ENCODE measurements around the gene CTDSPL. TPM values are rescaled to one million over a fixed set of nuclear protein-coding genes. Genes with fewer than 3 reads are reported as not detected.

The CTDSPL gene
- total and polyA plus RNA-seq, 2 of the 13 experiments (the other 11 are each of a cell fraction or from before 2014, with no cell fraction given) = 26.1 to 142 TPM

DNA sequence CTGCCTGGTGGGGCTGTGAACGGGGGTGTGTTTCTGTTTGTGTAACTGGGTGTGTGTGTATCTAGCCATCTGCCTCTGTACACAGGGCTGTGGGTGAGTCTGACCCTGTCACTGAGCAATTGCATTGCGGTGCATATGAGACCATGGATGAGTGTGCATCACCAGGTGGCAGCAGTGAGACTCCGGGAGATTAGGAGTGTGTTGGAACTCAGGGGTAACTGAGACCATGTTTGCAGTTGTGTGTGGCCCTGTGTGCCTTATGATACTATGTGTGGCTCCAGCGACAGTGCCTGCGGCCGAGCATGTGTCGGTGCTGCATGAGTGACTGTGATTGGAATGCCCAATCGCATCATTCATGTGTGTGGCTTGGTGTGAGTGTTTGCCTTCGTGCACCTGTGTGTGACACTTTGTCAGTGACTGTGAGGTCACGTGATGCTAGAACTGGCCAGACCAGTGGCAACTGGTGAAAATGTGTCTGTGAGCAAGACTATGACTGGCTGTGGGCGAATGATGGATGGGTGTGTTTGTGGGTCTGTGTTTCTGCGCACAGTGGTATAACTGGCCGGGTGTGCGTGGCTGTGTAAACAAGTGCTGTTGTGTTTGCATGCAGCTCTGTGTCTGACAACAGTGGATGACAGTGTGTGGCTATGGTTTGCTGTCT is 142.9 kb downstream of the CTDSPL start (continued):
- no peak for TF ChIP-seq GPN1 (CRISPR knock-in tag; IDR thresholded peaks at IDR 0.05; ENCODE audit: borderline replicate concordance)
- no peak for TF ChIP-seq HNRNPH1 (optimal IDR thresholded peaks at IDR 0.05; ENCODE audit: low read depth, low read length)
- TF ChIP-seq, protein P1, sequence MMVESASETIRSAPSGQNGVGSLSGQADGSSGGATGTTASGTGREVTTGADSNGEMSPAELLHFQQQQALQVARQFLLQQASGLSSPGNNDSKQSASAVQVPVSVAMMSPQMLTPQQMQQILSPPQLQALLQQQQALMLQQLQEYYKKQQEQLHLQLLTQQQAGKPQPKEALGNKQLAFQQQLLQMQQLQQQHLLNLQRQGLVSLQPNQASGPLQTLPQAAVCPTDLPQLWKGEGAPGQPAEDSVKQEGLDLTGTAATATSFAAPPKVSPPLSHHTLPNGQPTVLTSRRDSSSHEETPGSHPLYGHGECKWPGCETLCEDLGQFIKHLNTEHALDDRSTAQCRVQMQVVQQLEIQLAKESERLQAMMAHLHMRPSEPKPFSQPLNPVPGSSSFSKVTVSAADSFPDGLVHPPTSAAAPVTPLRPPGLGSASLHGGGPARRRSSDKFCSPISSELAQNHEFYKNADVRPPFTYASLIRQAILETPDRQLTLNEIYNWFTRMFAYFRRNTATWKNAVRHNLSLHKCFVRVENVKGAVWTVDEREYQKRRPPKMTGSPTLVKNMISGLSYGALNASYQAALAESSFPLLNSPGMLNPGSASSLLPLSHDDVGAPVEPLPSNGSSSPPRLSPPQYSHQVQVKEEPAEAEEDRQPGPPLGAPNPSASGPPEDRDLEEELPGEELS (CRISPR knock-in tag; IDR thresholded peaks at IDR 0.05) = no peak
- no peak; the same call in 1 of the 2 replicates for TF ChIP-seq ZNF589 (CRISPR knock-in tag; conservative IDR thresholded peaks at IDR 0.05)
- TF ChIP-seq SYNCRIP (IDR thresholded peaks at IDR 0.05; ENCODE audit: insufficient read depth, low read depth, low read length) = no peak
- no peak for TF ChIP-seq ZNF549 (CRISPR knock-in tag; IDR thresholded peaks at IDR 0.05)
- TF ChIP-seq, protein P2, sequence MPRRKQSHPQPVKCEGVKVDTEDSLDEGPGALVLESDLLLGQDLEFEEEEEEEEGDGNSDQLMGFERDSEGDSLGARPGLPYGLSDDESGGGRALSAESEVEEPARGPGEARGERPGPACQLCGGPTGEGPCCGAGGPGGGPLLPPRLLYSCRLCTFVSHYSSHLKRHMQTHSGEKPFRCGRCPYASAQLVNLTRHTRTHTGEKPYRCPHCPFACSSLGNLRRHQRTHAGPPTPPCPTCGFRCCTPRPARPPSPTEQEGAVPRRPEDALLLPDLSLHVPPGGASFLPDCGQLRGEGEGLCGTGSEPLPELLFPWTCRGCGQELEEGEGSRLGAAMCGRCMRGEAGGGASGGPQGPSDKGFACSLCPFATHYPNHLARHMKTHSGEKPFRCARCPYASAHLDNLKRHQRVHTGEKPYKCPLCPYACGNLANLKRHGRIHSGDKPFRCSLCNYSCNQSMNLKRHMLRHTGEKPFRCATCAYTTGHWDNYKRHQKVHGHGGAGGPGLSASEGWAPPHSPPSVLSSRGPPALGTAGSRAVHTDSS (CRISPR knock-in tag; conservative IDR thresholded peaks at IDR 0.05) = no peak
- TF ChIP-seq, protein P3, sequence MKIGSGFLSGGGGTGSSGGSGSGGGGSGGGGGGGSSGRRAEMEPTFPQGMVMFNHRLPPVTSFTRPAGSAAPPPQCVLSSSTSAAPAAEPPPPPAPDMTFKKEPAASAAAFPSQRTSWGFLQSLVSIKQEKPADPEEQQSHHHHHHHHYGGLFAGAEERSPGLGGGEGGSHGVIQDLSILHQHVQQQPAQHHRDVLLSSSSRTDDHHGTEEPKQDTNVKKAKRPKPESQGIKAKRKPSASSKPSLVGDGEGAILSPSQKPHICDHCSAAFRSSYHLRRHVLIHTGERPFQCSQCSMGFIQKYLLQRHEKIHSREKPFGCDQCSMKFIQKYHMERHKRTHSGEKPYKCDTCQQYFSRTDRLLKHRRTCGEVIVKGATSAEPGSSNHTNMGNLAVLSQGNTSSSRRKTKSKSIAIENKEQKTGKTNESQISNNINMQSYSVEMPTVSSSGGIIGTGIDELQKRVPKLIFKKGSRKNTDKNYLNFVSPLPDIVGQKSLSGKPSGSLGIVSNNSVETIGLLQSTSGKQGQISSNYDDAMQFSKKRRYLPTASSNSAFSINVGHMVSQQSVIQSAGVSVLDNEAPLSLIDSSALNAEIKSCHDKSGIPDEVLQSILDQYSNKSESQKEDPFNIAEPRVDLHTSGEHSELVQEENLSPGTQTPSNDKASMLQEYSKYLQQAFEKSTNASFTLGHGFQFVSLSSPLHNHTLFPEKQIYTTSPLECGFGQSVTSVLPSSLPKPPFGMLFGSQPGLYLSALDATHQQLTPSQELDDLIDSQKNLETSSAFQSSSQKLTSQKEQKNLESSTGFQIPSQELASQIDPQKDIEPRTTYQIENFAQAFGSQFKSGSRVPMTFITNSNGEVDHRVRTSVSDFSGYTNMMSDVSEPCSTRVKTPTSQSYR (CRISPR knock-in tag; IDR thresholded peaks at IDR 0.05; ENCODE audit: borderline replicate concordance) = peak; percentile 11; the same call in 1 of the 2 replicates
- TF ChIP-seq, protein P4, sequence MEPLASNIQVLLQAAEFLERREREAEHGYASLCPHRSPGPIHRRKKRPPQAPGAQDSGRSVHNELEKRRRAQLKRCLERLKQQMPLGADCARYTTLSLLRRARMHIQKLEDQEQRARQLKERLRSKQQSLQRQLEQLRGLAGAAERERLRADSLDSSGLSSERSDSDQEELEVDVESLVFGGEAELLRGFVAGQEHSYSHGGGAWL (CRISPR knock-in tag; IDR thresholded peaks at IDR 0.05) = no peak
- TF ChIP-seq, protein P5, sequence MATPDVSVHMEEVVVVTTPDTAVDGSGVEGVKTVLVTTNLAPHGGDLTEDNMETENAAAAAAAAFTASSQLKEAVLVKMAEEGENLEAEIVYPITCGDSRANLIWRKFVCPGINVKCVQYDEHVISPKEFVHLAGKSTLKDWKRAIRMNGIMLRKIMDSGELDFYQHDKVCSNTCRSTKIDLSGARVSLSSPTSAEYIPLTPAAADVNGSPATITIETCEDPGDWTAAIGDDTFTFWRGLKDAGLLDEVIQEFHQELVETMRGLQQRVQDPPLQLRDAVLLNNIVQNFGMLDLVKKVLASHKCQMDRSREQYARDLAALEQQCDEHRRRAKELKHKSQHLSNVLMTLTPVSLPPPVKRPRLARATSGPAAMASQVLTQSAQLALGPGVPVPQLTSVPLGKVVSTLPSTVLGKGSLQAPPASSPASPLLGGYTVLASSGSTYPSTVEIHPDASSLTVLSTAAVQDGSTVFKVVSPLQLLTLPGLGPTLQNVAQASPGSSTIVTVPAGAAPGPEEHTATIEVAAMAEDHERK (CRISPR knock-in tag; IDR thresholded peaks at IDR 0.05; ENCODE audit: low read depth) = no peak
- TF ChIP-seq, protein P6, sequence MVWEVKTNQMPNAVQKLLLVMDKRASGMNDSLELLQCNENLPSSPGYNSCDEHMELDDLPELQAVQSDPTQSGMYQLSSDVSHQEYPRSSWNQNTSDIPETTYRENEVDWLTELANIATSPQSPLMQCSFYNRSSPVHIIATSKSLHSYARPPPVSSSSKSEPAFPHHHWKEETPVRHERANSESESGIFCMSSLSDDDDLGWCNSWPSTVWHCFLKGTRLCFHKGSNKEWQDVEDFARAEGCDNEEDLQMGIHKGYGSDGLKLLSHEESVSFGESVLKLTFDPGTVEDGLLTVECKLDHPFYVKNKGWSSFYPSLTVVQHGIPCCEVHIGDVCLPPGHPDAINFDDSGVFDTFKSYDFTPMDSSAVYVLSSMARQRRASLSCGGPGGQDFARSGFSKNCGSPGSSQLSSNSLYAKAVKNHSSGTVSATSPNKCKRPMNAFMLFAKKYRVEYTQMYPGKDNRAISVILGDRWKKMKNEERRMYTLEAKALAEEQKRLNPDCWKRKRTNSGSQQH (CRISPR knock-in tag; IDR thresholded peaks at IDR 0.05; ENCODE audit: low read depth) = peak; percentile 53; the same call in 1 of the 2 replicates
- TF ChIP-seq SIX4 (CRISPR knock-in tag; IDR thresholded peaks at IDR 0.05) = no peak
- 0 out of 2 replicates have a peak, but pooled peaks have one; percentile 0 for TF ChIP-seq ZNF891 (CRISPR knock-in tag; IDR thresholded peaks at IDR 0.05)
- no peak for TF ChIP-seq GATA4 (IDR thresholded peaks at IDR 0.05; ENCODE audit: borderline replicate concordance, low read depth)
- TF ChIP-seq SALL2 (CRISPR knock-in tag; IDR thresholded peaks at IDR 0.05) = peak; percentile 47; the same call in 1 of the 2 replicates
- no peak for TF ChIP-seq RBFOX2 (IDR thresholded peaks at IDR 0.05; ENCODE audit: low read depth, low read length)
- TF ChIP-seq, protein P7, sequence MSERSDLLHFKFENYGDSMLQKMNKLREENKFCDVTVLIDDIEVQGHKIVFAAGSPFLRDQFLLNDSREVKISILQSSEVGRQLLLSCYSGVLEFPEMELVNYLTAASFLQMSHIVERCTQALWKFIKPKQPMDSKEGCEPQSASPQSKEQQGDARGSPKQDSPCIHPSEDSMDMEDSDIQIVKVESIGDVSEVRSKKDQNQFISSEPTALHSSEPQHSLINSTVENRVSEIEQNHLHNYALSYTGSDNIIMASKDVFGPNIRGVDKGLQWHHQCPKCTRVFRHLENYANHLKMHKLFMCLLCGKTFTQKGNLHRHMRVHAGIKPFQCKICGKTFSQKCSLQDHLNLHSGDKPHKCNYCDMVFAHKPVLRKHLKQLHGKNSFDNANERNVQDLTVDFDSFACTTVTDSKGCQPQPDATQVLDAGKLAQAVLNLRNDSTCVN (CRISPR knock-in tag; IDR thresholded peaks at IDR 0.05; ENCODE audit: borderline replicate concordance) = no peak
- TF ChIP-seq ZC3H13 (CRISPR knock-in tag; IDR thresholded peaks at IDR 0.05) = no peak

Data from HepG2 (cell line).